Measurements from ENCODE around the gene RASAL2. TPM values are rescaled to one million over a fixed set of nuclear protein-coding genes. Genes with fewer than 3 reads are reported as not detected.

RASAL2 gene
- total and polyA plus RNA-seq, 2 experiments from 2014 or later = 16.0 to 42.2 TPM

DNA sequence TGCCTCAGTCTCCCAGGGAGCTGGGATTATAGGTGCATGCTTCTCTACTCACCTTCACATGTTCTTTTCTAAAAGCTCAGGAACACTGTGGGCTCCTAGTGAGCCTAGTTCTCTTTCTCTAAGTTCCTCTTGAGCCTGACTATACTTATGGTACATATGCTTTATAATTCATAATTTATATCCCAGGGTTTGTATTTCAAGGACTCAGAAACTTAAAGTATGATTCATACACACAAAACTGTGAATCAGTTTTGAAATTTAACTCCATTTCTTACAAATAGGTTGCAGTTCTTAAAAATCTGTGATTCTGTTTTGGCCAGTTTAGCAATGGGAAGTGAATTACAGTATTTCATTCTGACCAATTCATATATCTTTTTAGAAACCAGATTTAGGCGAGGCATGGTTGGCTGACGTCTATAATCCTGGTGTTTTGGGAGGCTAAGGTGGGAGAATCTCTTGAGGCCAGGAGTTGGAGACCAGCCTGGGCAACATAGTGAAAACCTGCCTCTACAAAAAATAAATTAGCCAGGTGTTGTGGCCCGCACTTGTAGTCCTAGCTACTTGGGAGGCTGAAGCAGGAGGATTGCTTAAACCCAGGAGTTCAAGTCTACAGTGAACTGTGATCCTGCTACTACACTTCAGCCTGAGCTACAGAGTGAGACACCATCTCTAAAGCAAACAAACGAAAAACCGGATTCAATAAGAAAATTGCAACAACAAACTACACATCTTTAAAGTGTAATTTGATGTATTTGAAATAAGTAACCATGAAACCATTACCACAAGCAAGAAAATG lies 15.6 kb downstream of the RASAL2 start (continued):
- TF ChIP-seq, protein P1, sequence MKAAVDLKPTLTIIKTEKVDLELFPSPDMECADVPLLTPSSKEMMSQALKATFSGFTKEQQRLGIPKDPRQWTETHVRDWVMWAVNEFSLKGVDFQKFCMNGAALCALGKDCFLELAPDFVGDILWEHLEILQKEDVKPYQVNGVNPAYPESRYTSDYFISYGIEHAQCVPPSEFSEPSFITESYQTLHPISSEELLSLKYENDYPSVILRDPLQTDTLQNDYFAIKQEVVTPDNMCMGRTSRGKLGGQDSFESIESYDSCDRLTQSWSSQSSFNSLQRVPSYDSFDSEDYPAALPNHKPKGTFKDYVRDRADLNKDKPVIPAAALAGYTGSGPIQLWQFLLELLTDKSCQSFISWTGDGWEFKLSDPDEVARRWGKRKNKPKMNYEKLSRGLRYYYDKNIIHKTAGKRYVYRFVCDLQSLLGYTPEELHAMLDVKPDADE (IDR thresholded peaks at IDR 0.05) = no peak

DNA sequence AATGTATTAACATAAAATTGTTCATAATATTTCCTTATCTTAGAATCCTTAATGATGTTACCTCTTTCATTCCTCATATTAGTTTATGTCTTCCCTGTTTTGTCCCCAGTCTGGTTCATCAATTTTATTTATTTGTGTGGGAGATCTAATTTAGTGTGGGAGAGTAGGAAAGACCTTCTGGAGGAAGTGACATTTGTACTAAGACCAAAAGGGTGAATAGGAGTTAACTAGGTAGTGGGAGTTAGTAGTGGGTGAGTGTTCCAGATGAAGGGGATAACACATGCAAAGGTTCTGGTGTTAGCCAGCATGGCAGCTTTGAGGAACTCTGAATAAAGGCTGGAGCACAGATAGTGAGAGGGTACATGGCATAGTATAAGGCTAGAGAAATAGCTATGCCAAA lies 21.4 kb downstream of the RASAL2 start:
- Histone ChIP-seq H3K36me3 (ENCODE audit: insufficient read depth) (no peaks in the 10 kb centered on the region), H3K27me3 (ENCODE audit: insufficient read depth) (no peaks in the 10 kb centered on the region), H3F3A (replicated peaks; ENCODE audit: low read depth) (no peaks in the 10 kb centered on the region), H3K9me2 (ENCODE audit: insufficient read depth) (no peaks in the 10 kb centered on the region), H2AFZ (no peak overlapping the region), H3K79me2 (replicated peaks; ENCODE audit: insufficient read depth) (peaks cover 93% of the 10 kb centered on the region), H3K4me1 (ENCODE audit: insufficient read depth) (peaks cover 7% of the 10 kb centered on the region), H4K20me1 (replicated peaks; ENCODE audit: insufficient read depth) (peaks cover 3% of the 10 kb centered on the region; the same call in 1 of the 2 replicates), H3K4me2 (no peak overlapping the region), H3K4me3 (no peak overlapping the region), H3K27ac (ENCODE audit: low read depth) (no peak overlapping the region)
- ATAC-seq = no peak
- peaks cover 10% of the 10 kb centered on the region; the same call in 2 of the 3 replicates for H3K4me1 Mint-ChIP-seq
- peaks cover 21% of the 10 kb centered on the region for H3K36me3 Mint-ChIP-seq (ENCODE audit: low read depth)
- H3K4me3 Mint-ChIP-seq = no peak overlapping the region
- H3K27me3 Mint-ChIP-seq (ENCODE audit: insufficient read depth, low read depth, poor library complexity) = peaks cover 2% of the 10 kb centered on the region
- DNase-seq (ENCODE audit: low spot score) = no peak
- H3K27ac Mint-ChIP-seq = no peak overlapping the region
- peaks cover 16% of the 10 kb centered on the region for H3K9me3 Mint-ChIP-seq
- TF ChIP-seq STAT1 (IDR thresholded peaks at IDR 0.05; ENCODE audit: unreplicated experiment) (no peak), ZNF331 (CRISPR knock-in tag; IDR thresholded peaks at IDR 0.05; ENCODE audit: low read depth) (no peak), JUNB (IDR thresholded peaks at IDR 0.05; ENCODE audit: unreplicated experiment) (no peak), CREB1 (CRISPR knock-in tag; IDR thresholded peaks at IDR 0.05; ENCODE audit: low read depth) (no peak), NANOG (IDR thresholded peaks at IDR 0.05; ENCODE audit: borderline replicate concordance) (no peak), ZNF114 (CRISPR knock-in tag; IDR thresholded peaks at IDR 0.05) (no peak), POLR2AphosphoS5 (IDR thresholded peaks at IDR 0.05; ENCODE audit: low read depth) (no peak), EZH2phosphoT487 (IDR thresholded peaks at IDR 0.05; ENCODE audit: unreplicated experiment) (no peak)
- TF ChIP-seq, protein P2, sequence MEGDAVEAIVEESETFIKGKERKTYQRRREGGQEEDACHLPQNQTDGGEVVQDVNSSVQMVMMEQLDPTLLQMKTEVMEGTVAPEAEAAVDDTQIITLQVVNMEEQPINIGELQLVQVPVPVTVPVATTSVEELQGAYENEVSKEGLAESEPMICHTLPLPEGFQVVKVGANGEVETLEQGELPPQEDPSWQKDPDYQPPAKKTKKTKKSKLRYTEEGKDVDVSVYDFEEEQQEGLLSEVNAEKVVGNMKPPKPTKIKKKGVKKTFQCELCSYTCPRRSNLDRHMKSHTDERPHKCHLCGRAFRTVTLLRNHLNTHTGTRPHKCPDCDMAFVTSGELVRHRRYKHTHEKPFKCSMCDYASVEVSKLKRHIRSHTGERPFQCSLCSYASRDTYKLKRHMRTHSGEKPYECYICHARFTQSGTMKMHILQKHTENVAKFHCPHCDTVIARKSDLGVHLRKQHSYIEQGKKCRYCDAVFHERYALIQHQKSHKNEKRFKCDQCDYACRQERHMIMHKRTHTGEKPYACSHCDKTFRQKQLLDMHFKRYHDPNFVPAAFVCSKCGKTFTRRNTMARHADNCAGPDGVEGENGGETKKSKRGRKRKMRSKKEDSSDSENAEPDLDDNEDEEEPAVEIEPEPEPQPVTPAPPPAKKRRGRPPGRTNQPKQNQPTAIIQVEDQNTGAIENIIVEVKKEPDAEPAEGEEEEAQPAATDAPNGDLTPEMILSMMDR (conservative IDR thresholded peaks at IDR 0.05; ENCODE audit: low read depth in 2 of 2) = no peak
- TF ChIP-seq, protein P3, sequence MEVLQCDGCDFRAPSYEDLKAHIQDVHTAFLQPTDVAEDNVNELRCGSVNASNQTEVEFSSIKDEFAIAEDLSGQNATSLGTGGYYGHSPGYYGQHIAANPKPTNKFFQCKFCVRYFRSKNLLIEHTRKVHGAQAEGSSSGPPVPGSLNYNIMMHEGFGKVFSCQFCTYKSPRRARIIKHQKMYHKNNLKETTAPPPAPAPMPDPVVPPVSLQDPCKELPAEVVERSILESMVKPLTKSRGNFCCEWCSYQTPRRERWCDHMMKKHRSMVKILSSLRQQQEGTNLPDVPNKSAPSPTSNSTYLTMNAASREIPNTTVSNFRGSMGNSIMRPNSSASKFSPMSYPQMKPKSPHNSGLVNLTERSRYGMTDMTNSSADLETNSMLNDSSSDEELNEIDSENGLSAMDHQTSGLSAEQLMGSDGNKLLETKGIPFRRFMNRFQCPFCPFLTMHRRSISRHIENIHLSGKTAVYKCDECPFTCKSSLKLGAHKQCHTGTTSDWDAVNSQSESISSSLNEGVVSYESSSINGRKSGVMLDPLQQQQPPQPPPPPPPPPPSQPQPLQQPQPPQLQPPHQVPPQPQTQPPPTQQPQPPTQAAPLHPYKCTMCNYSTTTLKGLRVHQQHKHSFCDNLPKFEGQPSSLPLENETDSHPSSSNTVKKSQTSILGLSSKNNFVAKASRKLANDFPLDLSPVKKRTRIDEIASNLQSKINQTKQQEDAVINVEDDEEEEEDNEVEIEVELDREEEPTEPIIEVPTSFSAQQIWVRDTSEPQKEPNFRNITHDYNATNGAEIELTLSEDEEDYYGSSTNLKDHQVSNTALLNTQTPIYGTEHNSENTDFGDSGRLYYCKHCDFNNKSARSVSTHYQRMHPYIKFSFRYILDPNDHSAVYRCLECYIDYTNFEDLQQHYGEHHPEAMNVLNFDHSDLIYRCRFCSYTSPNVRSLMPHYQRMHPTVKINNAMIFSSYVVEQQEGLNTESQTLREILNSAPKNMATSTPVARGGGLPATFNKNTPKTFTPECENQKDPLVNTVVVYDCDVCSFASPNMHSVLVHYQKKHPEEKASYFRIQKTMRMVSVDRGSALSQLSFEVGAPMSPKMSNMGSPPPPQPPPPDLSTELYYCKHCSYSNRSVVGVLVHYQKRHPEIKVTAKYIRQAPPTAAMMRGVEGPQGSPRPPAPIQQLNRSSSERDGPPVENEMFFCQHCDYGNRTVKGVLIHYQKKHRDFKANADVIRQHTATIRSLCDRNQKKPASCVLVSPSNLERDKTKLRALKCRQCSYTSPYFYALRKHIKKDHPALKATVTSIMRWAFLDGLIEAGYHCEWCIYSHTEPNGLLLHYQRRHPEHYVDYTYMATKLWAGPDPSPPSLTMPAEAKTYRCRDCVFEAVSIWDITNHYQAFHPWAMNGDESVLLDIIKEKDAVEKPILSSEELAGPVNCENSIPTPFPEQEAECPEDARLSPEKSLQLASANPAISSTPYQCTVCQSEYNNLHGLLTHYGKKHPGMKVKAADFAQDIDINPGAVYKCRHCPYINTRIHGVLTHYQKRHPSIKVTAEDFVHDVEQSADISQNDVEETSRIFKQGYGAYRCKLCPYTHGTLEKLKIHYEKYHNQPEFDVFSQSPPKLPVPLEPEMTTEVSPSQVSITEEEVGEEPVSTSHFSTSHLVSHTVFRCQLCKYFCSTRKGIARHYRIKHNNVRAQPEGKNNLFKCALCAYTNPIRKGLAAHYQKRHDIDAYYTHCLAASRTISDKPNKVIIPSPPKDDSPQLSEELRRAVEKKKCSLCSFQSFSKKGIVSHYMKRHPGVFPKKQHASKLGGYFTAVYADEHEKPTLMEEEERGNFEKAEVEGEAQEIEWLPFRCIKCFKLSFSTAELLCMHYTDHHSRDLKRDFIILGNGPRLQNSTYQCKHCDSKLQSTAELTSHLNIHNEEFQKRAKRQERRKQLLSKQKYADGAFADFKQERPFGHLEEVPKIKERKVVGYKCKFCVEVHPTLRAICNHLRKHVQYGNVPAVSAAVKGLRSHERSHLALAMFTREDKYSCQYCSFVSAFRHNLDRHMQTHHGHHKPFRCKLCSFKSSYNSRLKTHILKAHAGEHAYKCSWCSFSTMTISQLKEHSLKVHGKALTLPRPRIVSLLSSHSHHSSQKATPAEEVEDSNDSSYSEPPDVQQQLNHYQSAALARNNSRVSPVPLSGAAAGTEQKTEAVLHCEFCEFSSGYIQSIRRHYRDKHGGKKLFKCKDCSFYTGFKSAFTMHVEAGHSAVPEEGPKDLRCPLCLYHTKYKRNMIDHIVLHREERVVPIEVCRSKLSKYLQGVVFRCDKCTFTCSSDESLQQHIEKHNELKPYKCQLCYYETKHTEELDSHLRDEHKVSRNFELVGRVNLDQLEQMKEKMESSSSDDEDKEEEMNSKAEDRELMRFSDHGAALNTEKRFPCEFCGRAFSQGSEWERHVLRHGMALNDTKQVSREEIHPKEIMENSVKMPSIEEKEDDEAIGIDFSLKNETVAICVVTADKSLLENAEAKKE (CRISPR knock-in tag; IDR thresholded peaks at IDR 0.05) = no peak
- TF ChIP-seq, protein P4, sequence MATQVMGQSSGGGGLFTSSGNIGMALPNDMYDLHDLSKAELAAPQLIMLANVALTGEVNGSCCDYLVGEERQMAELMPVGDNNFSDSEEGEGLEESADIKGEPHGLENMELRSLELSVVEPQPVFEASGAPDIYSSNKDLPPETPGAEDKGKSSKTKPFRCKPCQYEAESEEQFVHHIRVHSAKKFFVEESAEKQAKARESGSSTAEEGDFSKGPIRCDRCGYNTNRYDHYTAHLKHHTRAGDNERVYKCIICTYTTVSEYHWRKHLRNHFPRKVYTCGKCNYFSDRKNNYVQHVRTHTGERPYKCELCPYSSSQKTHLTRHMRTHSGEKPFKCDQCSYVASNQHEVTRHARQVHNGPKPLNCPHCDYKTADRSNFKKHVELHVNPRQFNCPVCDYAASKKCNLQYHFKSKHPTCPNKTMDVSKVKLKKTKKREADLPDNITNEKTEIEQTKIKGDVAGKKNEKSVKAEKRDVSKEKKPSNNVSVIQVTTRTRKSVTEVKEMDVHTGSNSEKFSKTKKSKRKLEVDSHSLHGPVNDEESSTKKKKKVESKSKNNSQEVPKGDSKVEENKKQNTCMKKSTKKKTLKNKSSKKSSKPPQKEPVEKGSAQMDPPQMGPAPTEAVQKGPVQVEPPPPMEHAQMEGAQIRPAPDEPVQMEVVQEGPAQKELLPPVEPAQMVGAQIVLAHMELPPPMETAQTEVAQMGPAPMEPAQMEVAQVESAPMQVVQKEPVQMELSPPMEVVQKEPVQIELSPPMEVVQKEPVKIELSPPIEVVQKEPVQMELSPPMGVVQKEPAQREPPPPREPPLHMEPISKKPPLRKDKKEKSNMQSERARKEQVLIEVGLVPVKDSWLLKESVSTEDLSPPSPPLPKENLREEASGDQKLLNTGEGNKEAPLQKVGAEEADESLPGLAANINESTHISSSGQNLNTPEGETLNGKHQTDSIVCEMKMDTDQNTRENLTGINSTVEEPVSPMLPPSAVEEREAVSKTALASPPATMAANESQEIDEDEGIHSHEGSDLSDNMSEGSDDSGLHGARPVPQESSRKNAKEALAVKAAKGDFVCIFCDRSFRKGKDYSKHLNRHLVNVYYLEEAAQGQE (IDR thresholded peaks at IDR 0.05; ENCODE audit: unreplicated experiment) = no peak

All from GM23338 (cell line).